Liver (tissue), 3 donors: ENCODE measurements around the gene DCAF15.

ENCODE experiments used
- FOXA1 ChIP-seq: IDR thresholded peaks from 2 replicates; pipeline ENCODE4 v1.6.1; 2016; ENCODE audit warnings: antibody characterized with exemption
- GABPA ChIP-seq, 2 donors: IDR thresholded peaks in 1 of 2; conservative IDR thresholded peaks in 1 of 2; 2 replicates each; pipeline ENCODE4 v1.6.1; 2016; ENCODE audit warnings: antibody characterized with exemption in 2 of 2, mild to moderate bottlenecking in 1 of 2, moderate library complexity in 1 of 2
- JUND ChIP-seq, 2 donors: IDR thresholded peaks; 2 replicates each; pipeline ENCODE4 v1.6.1; 2016; ENCODE audit warnings: antibody characterized with exemption in 2 of 2
- RAD21 ChIP-seq, 2 donors: IDR thresholded peaks; 2 replicates each; pipeline ENCODE4 v1.6.1; 2016; ENCODE audit warnings: antibody characterized with exemption in 2 of 2, mild to moderate bottlenecking in 2 of 2
- RXRA ChIP-seq, 2 donors: IDR thresholded peaks; 2 replicates each; pipeline ENCODE4 v1.6.1; 2017 to 2018; ENCODE audit warnings: antibody characterized with exemption in 2 of 2, mild to moderate bottlenecking in 1 of 2
- SP1 ChIP-seq: IDR thresholded peaks from 2 replicates; pipeline ENCODE4 v1.6.1; 2018; ENCODE audit warnings: antibody characterized with exemption, mild to moderate bottlenecking
- TAF1 ChIP-seq: conservative IDR thresholded peaks from 2 replicates; pipeline ENCODE4 v1.6.1; 2016; ENCODE audit warnings: antibody characterized with exemption, mild to moderate bottlenecking
- YY1 ChIP-seq: IDR thresholded peaks from 2 replicates; pipeline ENCODE4 v1.6.1; 2016; ENCODE audit warnings: antibody characterized with exemption, mild to moderate bottlenecking
- TF ChIP-seq, protein P1 (sequence below): fragments of 150-350 bp; IDR thresholded peaks from 2 replicates; pipeline ENCODE4 v1.5.1; 2017; ENCODE audit warnings: improper control_type of control experiment, low read depth, low read length; ENCODE audit not compliant: missing input control
- TF ChIP-seq, protein P2 (sequence below): IDR thresholded peaks from 2 replicates; pipeline ENCODE4 v1.6.1; 2016; ENCODE audit warnings: antibody characterized with exemption
- TF ChIP-seq, protein P3 (sequence below): IDR thresholded peaks from 2 replicates; pipeline ENCODE4 v1.6.1; 2016; ENCODE audit warnings: antibody characterized with exemption, mild to moderate bottlenecking
- TF ChIP-seq, protein P4 (sequence below): IDR thresholded peaks from 2 replicates; pipeline ENCODE4 v1.6.1; 2016; ENCODE audit warnings: antibody characterized with exemption
- TF ChIP-seq, protein P5 (sequence below): IDR thresholded peaks from 2 replicates; pipeline ENCODE4 v1.6.1; 2016; ENCODE audit warnings: antibody characterized with exemption
- donor health status: healthy.
- donor health status: healthy.

DNA sequence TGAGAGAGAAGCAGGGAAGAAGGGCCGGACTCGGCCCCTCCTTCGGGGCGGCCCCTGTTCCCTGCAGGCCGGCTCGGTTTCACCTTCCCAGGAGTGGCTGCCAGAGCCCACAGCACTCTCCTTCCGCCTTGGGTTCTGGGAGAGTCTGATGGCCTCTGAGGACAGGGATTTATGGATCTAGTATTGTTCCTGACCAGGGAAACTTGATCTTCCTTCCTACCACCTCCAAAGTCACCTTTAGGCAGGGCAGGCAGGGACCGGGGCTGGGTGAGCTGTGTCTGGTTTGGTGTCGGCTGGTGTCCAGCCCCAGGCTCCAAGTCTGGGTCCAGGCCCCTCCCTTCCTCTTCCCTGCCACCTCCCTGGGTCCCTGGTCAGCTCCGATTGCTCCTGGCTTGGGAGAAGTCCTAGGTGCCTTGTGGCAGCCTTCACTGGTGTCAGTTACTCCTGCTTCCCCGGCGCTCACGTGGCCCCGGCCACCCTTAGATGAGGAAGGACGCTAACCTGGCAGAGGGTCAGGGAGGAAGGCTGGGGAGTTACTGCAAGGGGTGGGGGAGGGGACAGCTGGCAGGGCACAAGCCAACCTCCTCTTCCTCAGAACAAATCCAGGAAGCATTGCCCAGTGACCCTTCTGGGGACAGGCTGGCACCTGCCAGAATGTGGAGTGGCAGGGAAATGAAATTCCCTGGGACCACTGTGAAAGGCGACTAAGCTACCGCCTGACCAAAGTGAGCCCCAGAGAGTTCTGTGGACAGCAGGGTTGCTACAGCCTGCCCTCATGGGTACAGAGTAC is 35.0 kb downstream of the DCAF15 start:
- TF ChIP-seq, protein P1, sequence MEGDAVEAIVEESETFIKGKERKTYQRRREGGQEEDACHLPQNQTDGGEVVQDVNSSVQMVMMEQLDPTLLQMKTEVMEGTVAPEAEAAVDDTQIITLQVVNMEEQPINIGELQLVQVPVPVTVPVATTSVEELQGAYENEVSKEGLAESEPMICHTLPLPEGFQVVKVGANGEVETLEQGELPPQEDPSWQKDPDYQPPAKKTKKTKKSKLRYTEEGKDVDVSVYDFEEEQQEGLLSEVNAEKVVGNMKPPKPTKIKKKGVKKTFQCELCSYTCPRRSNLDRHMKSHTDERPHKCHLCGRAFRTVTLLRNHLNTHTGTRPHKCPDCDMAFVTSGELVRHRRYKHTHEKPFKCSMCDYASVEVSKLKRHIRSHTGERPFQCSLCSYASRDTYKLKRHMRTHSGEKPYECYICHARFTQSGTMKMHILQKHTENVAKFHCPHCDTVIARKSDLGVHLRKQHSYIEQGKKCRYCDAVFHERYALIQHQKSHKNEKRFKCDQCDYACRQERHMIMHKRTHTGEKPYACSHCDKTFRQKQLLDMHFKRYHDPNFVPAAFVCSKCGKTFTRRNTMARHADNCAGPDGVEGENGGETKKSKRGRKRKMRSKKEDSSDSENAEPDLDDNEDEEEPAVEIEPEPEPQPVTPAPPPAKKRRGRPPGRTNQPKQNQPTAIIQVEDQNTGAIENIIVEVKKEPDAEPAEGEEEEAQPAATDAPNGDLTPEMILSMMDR = no peak
- TF ChIP-seq TAF1 (no peak), RAD21 (IDR thresholded peaks at IDR 0.05) (no peak), SP1 (no peak), YY1 (no peak), RXRA (IDR thresholded peaks at IDR 0.05) (no peak), FOXA1 (no peak), GABPA (IDR thresholded peaks at IDR 0.05 in 1 of 2, conservative IDR thresholded peaks at IDR 0.05 in 1 of 2) (no peak), JUND (IDR thresholded peaks at IDR 0.05) (no peak)
- TF ChIP-seq, protein P2, sequence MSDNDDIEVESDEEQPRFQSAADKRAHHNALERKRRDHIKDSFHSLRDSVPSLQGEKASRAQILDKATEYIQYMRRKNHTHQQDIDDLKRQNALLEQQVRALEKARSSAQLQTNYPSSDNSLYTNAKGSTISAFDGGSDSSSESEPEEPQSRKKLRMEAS = no peak
- TF ChIP-seq, protein P3, sequence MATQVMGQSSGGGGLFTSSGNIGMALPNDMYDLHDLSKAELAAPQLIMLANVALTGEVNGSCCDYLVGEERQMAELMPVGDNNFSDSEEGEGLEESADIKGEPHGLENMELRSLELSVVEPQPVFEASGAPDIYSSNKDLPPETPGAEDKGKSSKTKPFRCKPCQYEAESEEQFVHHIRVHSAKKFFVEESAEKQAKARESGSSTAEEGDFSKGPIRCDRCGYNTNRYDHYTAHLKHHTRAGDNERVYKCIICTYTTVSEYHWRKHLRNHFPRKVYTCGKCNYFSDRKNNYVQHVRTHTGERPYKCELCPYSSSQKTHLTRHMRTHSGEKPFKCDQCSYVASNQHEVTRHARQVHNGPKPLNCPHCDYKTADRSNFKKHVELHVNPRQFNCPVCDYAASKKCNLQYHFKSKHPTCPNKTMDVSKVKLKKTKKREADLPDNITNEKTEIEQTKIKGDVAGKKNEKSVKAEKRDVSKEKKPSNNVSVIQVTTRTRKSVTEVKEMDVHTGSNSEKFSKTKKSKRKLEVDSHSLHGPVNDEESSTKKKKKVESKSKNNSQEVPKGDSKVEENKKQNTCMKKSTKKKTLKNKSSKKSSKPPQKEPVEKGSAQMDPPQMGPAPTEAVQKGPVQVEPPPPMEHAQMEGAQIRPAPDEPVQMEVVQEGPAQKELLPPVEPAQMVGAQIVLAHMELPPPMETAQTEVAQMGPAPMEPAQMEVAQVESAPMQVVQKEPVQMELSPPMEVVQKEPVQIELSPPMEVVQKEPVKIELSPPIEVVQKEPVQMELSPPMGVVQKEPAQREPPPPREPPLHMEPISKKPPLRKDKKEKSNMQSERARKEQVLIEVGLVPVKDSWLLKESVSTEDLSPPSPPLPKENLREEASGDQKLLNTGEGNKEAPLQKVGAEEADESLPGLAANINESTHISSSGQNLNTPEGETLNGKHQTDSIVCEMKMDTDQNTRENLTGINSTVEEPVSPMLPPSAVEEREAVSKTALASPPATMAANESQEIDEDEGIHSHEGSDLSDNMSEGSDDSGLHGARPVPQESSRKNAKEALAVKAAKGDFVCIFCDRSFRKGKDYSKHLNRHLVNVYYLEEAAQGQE = no peak
- TF ChIP-seq, protein P4, sequence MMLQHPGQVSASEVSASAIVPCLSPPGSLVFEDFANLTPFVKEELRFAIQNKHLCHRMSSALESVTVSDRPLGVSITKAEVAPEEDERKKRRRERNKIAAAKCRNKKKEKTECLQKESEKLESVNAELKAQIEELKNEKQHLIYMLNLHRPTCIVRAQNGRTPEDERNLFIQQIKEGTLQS = no peak
- TF ChIP-seq, protein P5, sequence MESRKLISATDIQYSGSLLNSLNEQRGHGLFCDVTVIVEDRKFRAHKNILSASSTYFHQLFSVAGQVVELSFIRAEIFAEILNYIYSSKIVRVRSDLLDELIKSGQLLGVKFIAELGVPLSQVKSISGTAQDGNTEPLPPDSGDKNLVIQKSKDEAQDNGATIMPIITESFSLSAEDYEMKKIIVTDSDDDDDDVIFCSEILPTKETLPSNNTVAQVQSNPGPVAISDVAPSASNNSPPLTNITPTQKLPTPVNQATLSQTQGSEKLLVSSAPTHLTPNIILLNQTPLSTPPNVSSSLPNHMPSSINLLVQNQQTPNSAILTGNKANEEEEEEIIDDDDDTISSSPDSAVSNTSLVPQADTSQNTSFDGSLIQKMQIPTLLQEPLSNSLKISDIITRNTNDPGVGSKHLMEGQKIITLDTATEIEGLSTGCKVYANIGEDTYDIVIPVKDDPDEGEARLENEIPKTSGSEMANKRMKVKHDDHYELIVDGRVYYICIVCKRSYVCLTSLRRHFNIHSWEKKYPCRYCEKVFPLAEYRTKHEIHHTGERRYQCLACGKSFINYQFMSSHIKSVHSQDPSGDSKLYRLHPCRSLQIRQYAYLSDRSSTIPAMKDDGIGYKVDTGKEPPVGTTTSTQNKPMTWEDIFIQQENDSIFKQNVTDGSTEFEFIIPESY = no peak
